ENCODE data around the gene PREX1.

DNA sequence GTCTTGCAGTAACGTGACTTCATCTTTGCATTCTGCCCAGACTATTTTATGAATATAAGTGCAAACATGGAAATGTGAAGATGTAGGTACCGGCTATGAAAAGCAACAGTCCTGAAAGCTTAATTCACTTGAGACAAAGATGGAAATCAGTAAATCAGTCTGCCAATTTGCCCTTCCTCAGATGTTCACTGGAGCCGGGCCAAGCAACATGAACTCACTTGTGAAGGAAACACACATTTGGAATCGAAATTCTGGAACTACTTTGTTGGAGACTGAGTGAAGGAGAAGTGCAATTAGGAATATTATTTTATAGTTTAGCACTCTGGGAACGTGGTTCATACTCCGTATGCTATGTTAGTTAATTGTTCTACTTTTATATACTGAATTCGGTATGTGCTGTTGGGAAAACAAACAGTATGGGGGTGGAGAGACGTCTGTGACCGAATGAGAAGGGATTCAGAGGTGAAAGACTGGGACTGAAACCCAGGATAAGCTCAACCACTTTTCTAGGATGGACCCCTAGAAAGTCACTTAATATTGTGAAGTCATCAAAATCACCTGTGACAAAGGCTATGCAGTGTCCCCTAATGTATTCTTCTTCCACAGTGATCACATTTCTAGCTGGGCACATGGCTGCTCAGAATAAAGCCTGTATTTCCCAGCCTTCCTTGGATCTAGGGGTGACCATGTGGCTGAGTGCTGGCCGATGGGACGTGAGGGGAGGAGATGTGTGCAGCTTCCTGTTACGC is 95.5 kb downstream of the PREX1 start:
- TF ChIP-seq SUZ12 (IDR thresholded peaks at IDR 0.05; ENCODE audit: extremely low read depth, insufficient read depth, insufficient read length): no peak
- no peak for TF ChIP-seq ZNF274 (IDR thresholded peaks at IDR 0.05; ENCODE audit: low read depth, low read length)
- TF ChIP-seq YY1 (IDR thresholded peaks at IDR 0.05; ENCODE audit: insufficient read depth, insufficient read length): no peak

Measured in NT2/D1 (cell line).